Lower lobe of right lung (tissue), 2 donors: ENCODE data around the gene ANKRD30B. TPM values are rescaled to one million over a fixed set of nuclear protein-coding genes. Genes with fewer than 3 reads are reported as not detected.
"Not testable (repeated sequence)": the region's sequence is repeated elsewhere in the genome, so short reads cannot be mapped to it uniquely, and the experiment has no call there.

Experiments used
- ATAC-seq, 2 donors: fragments of 200-7000 bp; cut with Tn5 transposase; one replicate each; pipeline ENCODE4 v1.9.1; 2020 to 2022; ENCODE audit warnings: mild to moderate bottlenecking in 2 of 2, moderate library complexity in 2 of 2
- DNase-seq: peaks from one replicate; pipeline ENCODE4 v3.0.0-alpha.2; 2020
- H3K27ac ChIP-seq: fragments of 200-600 bp; one replicate; pipeline ENCODE4 v1.8.0; 2022
- H3K27me3 ChIP-seq: fragments of 200-600 bp; one replicate; pipeline ENCODE4 v1.8.0; 2022; ENCODE audit warnings: low read depth
- H3K36me3 ChIP-seq: fragments of 200-600 bp; one replicate; pipeline ENCODE4 v1.8.0; 2022; ENCODE audit warnings: mild to moderate bottlenecking
- H3K4me1 ChIP-seq: fragments of 200-600 bp; one replicate; pipeline ENCODE4 v1.8.0; 2022
- H3K4me3 ChIP-seq: fragments of 200-600 bp; one replicate; pipeline ENCODE4 v1.8.0; 2022; ENCODE audit warnings: mild to moderate bottlenecking
- H3K9me3 ChIP-seq: fragments of 200-600 bp; one replicate; pipeline ENCODE4 v1.8.0; 2022
- CTCF ChIP-seq: fragments of 200-600 bp; IDR thresholded peaks from one replicate; pipeline ENCODE4 v1.8.0; 2022; ENCODE audit warnings: antibody characterized with exemption, mild to moderate bottlenecking
- intact Hi-C: fragments of 100-400 bp; cut with DNase I; formaldehyde crosslinking; loops from one replicate; pipeline ENCODE4 v1.11.0; 2022
- total RNA-seq: library from RNA; stranded (reverse); fragmentation: NEBNext Ultra II Directional; extraction: Animal tissue kit (Norgen Biotek cat#: 25700); gene quantifications from one replicate; pipeline ENCODE4 v1.2.1, GENCODE V29; 2021
- donor health status: DM: no; HTN: yes; CAD: no; lungs with severe emphysema.

The ANKRD30B gene
- total RNA-seq, 1 donor from 2014 or later: not detected

- TF ChIP-seq CTCF: no peak
- DNase-seq: no peak
- no peak overlapping the region for H3K27ac ChIP-seq
Observed at GRCh38 chr18:14781671-14782070, 33.7 kb downstream of the ANKRD30B start.

GRCh38 chr18:14784133-14784532, 36.2 kb downstream of the ANKRD30B start:
- H3K9me3 ChIP-seq: no peaks in the 10 kb centered on the region

More at GRCh38 chr18:14781671-14782070, 33.7 kb downstream of the ANKRD30B start:
- Histone ChIP-seq H3K4me3 (no peak overlapping the region), H3K36me3 (no peaks in the 10 kb centered on the region), H3K9me3 (no peaks in the 10 kb centered on the region), H3K27me3 (no peaks in the 10 kb centered on the region), H3K4me1 (no peaks in the 10 kb centered on the region)
- intact Hi-C loops: no loop called here
- ATAC-seq: no peak

GRCh38 chr18:14796876-14797275, 48.9 kb downstream of the ANKRD30B start:
- ATAC-seq, H3K4me3 ChIP-seq, intact Hi-C loops, H3K4me1 ChIP-seq, H3K9me3 ChIP-seq, H3K27me3 ChIP-seq, H3K36me3 ChIP-seq, DNase-seq, H3K27ac ChIP-seq: not testable (repeated sequence)

More at GRCh38 chr18:14784133-14784532, 36.2 kb downstream of the ANKRD30B start:
- intact Hi-C loops: no loop called here
- no peak for ATAC-seq
- H3K4me1 ChIP-seq: no peaks in the 10 kb centered on the region
- H3K27ac ChIP-seq: no peak overlapping the region
- no peaks in the 10 kb centered on the region for H3K27me3 ChIP-seq
- no peak for DNase-seq
- TF ChIP-seq CTCF: no peak
- H3K36me3 ChIP-seq: no peaks in the 10 kb centered on the region
- no peak overlapping the region for H3K4me3 ChIP-seq

- H3K27ac ChIP-seq, ATAC-seq, H3K9me3 ChIP-seq, DNase-seq, H3K27me3 ChIP-seq, H3K36me3 ChIP-seq, intact Hi-C loops, H3K4me1 ChIP-seq, H3K4me3 ChIP-seq: not testable (repeated sequence)
Observed at GRCh38 chr18:14797969-14798764, 50.2 kb downstream of the ANKRD30B start.

- H3K4me3 ChIP-seq, H3K9me3 ChIP-seq, H3K4me1 ChIP-seq, intact Hi-C loops, DNase-seq, H3K27ac ChIP-seq, H3K27me3 ChIP-seq, H3K36me3 ChIP-seq, ATAC-seq: not testable (repeated sequence)
Observed at GRCh38 chr18:14811081-14811480, 63.1 kb downstream of the ANKRD30B start.

GRCh38 chr18:14826972-14827632, 79.1 kb downstream of the ANKRD30B start:
- ATAC-seq, H3K36me3 ChIP-seq, H3K27ac ChIP-seq, intact Hi-C loops, H3K4me1 ChIP-seq, H3K27me3 ChIP-seq, H3K4me3 ChIP-seq, H3K9me3 ChIP-seq, DNase-seq: not testable (repeated sequence)

GRCh38 chr18:14841607-14842006, 93.6 kb downstream of the ANKRD30B start:
- ATAC-seq, H3K4me3 ChIP-seq, H3K4me1 ChIP-seq, H3K27ac ChIP-seq, H3K9me3 ChIP-seq, DNase-seq, H3K27me3 ChIP-seq, intact Hi-C loops, H3K36me3 ChIP-seq: not testable (repeated sequence)

- H3K36me3 ChIP-seq, H3K9me3 ChIP-seq, H3K4me1 ChIP-seq, H3K4me3 ChIP-seq, H3K27ac ChIP-seq, DNase-seq, H3K27me3 ChIP-seq, ATAC-seq, intact Hi-C loops: not testable (repeated sequence)
Observed at GRCh38 chr18:14851533-14851932, 103.6 kb downstream of the ANKRD30B start.

- H3K4me3 ChIP-seq, H3K27me3 ChIP-seq, intact Hi-C loops, ATAC-seq, H3K27ac ChIP-seq, DNase-seq, H3K4me1 ChIP-seq, H3K36me3 ChIP-seq, H3K9me3 ChIP-seq: not testable (repeated sequence)
Observed at GRCh38 chr18:14855634-14856033, 107.7 kb downstream of the ANKRD30B start.

GRCh38 chr18:14856256-14856655, 108.3 kb downstream of the ANKRD30B start:
- DNase-seq, intact Hi-C loops, H3K27me3 ChIP-seq, H3K4me3 ChIP-seq, ATAC-seq, H3K36me3 ChIP-seq, H3K9me3 ChIP-seq, H3K4me1 ChIP-seq, H3K27ac ChIP-seq: not testable (repeated sequence)

- DNase-seq, H3K4me3 ChIP-seq, H3K27ac ChIP-seq, H3K36me3 ChIP-seq, H3K4me1 ChIP-seq, H3K9me3 ChIP-seq, ATAC-seq, intact Hi-C loops, H3K27me3 ChIP-seq: not testable (repeated sequence)
Observed at GRCh38 chr18:14858514-14858913, 110.5 kb downstream of the ANKRD30B start.

GRCh38 chr18:14859995-14860394, 112.0 kb downstream of the ANKRD30B start:
- ATAC-seq, H3K36me3 ChIP-seq, H3K27me3 ChIP-seq, intact Hi-C loops, H3K4me3 ChIP-seq, H3K9me3 ChIP-seq, DNase-seq, H3K4me1 ChIP-seq, H3K27ac ChIP-seq: not testable (repeated sequence)
